COLO668 (cell line): ENCODE measurements around the gene NTNG1.
A peak's percentile ranks its signal among the peaks of the same experiment; 100 is the strongest.

Experiments used
- DNase-seq: peaks from one replicate; lab custom pipeline; 2025; ENCODE audit not compliant: unreplicated experiment; lab: John Stamatoyannopoulos, UW

Gene NTNG1

DNA sequence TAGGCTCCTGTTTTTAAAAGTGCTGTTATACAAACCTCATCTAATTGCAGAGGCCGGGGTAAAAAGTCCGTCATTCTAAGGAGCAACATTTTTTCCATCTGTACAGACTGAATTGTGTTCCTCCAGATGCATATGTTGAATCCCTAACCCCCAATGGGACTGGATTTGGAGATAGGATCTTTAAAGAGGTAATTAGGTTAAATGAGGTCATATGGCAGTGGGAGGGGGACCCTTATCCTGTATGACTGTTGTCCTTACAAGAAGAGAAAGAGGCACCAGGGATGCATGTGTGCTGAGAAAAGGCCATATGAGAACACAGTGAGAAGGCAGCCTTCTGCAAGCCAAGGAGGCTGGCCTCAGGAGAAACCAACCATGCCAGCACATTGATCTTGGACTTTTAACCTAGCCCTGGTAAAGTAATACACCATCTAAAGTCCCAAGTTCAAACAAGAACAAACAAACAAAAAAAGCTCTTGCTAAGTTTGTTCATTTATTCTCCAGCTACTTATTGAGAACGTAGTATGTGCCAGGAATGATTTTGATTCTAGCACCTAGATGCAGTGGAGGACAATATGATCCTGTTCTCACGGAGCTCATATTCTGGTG, 352.4 kb downstream of the NTNG1 start:
- no peak for DNase-seq

DNA sequence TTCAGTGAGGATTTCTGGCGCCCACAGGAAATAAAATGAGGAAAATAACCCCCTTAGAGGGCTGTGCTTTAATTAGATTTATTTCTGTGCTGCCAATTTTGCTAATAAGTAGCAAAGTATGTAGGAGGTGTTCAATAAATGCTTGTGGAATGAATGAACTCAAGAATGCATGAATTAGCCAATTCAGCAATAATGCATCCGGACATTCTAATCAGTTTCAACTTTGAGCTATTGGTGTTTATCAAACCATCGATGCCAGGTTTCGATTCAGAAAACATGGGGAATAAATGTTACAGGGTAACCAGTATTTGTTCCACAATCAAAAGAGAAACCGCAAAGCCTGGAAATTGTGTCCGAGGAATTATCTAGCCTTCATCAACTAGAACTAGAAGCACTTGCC, 353.2 kb downstream of the NTNG1 start:
- no peak for DNase-seq

DNA sequence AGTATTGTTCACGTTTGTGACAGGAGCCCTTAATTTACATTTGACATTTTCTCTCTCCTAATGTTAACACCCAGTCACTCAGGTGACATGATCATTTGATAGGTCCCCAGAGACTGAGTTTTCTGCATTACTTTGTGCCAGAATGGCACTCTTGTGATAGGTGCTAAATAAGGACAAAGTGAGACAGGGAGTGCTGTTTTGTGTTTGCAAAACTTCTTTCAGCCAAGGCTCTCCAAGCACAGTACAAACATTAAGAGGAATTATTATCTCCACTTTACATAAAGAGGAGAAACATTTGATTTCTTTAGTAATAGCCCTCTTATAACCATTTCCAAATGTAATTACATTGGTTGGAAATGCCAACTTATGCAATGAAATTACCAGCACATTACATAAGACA, 355.2 kb downstream of the NTNG1 start:
- DNase-seq = no peak

DNA sequence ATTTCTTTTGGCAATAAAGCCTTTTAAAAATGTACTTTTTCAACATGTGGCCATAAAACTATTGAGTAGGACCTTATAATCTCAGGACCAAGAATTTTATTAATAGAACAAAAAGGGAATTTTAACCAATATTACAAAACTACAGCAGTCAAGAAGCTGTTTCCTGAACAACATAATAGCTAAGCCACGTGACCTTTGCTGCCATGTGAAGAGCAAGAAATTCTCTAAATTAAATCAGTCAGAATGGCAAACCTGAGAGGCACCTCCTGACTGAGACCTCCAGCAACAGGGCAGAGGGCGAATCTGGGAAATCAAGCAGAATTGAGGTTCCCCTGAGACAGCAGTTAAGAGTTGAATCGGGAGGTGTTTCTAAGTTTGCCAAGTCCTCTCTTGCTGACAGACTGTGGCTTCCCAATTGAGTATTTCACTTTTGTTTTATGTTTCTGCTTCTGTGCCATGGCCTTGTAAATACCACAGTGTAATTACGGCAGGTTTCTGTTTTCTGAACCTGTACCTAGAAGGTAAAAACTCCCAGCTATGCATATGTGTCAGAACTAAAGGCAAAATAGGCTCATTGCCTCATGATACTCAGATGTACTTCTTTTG, 358.4 kb downstream of the NTNG1 start:
- no peak for DNase-seq

DNA sequence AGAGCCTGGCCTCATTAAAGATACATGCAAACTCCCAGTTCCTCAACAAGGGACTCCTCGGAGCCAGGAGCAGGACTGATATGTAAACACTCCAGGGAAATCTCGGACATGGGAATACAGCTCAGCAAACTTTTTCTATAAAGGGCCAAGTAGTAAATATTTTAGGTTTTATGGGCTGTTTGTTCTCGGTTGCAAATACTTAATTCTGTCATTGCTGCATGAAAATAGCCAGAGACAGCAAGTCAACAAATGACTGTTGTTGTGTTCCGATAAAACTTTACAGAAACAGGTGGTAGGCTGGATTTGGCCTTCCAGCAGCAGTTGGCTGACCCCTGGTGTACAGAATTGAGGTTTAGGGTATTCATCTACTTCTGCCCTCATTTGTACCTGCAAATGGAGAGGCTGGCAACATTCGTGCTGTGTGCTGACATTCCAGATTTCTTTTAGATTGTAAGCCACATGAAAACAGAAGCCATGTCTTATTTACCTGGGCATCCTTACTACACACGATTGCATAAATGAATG, 360.3 kb downstream of the NTNG1 start:
- DNase-seq = no peak

DNA sequence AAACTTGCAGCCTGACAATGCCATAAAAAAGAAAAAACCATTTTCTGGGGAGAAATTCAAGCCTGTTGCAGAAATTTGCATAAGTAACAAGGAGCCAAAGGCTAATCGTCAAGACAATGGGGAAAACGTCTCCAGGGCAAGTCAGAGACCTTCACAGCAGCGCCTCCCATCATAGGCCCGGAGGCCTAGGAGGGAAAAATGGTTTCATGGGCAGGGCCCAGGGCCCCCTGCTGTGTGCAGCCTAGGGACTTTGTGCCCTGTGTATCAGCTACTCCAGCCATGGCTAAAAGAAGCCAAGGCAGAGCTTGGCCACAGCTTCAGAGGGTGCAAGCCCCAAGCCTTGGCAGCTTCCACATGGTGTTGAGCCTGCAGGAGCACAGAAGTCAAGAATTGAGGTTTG, 369.5 kb downstream of the NTNG1 start:
- DNase-seq = no peak

DNA sequence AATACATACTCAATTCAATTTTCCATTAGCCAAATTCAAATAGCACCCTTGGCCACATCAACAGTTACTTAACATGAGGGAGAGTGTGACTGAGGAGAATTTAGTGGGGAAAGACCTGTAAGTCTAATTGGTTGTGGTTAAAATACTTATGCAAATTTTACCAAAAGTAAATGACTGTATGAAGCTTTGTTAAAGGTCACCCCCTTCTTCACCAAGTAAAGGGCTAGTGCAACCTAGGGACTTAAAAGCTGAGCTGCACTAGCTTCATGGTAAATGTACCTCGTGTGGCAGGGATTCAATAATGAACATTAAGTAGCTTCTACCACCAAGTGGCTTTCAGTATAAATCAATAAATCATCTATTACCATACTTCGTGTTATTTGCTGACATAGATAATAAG, 372.0 kb downstream of the NTNG1 start:
- DNase-seq = no peak

DNA sequence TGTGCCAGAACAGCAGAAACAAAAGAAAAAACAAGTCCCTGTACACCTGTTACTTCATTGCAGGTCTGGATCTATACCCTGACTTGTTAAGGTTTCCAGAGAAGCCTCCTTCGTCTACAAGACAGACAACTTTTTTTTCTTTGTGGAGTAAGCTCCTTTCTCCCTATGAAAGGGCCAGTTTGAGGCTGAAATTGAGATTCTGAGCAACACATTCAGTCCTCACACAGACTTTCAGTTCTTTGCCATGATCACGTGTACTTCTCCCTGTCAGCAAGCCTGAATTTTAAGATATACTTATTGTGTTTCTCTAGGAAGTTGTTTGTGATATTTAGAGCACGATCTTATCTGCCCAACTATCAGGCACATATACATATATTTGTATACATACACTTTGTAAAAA, 374.0 kb downstream of the NTNG1 start:
- DNase-seq = no peak

DNA sequence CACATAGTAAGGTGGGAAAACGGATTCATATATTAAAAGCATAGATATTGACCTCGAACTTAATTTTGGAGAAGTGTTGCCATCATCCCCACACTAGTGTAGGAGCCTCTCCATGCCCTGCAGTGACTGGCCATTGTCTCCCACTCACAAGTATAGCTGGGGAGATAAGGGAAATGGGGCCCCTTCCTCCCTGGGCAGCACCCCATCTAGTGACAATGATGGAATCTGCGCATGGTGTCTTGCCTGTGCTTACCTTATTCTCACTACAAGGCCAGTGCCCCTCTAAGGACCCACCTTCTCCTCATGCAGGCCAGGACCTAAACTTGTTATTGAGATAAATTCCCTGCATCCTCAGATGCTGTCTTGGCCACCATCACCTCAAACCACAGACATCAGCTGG, 374.9 kb downstream of the NTNG1 start:
- no peak for DNase-seq

DNA sequence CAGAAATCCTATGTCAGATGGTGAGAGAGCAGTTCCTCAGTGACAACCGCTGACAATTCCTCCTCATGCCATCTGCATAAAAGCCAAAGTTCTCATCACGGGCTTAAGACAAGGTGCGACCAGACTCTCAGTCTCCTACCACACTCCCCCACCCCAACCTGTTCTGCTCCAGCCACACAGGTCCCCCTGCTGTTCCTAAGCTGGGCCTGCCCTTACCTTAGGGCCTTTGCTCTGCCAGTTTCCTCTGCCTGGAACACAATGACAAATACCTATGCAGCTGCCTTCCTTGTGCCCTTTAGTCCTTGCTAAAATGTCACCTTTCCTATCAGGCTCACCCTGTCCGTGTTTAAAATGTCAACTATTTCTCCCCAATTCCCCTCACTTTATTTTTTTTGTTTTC, 382.2 kb downstream of the NTNG1 start:
- DNase-seq = no peak

DNA sequence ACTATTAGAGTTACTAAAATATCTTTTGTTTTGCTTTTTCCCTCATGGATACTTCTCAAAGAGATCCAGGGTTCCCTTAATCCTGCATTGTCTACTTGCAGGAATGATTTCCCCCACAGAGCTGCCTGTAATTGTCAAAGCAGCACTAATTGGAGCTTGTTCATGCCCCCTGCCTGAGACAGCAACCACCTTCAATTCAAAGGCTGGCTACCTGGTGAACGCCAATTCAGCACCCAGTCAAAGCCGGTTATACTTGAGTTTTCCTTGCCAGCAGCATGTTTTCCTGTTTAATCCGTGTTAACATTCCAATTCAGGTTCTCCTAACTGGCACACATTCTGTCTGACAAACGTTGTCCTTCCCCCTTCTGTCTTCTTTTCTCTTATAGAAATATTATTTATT, 382.9 kb downstream of the NTNG1 start:
- DNase-seq = no peak

DNA sequence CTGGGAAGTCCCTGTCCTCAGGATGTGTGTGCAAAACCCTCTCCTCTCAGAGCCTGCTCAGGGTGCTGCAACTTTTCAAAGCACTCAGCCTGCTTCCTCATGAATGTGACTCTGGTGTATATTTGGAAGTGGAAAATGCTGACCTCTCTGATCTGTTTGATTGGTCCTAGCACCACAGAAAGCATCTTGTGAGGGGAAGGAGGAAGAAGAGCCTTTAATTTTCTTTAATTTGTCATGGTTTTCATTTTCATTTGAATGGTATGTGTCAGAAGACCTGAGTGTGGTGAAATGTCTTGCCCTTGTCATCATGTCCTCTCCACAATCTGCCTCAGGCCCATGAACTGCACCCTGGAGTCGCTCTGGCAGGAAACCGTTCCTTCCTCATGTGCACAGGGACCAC, 383.5 kb downstream of the NTNG1 start:
- DNase-seq = no peak

DNA sequence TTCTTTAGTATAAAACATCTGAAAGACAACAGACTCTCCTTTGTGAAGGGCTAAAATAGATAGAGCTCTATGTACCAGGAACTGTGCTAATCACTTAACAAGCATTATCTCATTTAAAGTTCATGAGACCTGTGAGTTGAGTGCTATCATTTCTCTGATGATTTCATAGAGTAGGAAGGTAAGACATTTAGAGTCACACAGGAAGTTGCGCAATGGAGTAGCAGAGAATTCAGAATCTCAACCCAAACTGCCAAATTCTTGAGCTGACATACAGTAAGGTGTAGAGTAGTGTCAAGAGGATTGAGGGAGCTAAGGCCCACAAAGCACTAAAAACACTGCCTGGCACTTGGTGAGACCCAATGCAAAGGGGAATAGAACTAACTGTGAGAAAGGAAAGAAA, 384.3 kb downstream of the NTNG1 start:
- no peak for DNase-seq

DNA sequence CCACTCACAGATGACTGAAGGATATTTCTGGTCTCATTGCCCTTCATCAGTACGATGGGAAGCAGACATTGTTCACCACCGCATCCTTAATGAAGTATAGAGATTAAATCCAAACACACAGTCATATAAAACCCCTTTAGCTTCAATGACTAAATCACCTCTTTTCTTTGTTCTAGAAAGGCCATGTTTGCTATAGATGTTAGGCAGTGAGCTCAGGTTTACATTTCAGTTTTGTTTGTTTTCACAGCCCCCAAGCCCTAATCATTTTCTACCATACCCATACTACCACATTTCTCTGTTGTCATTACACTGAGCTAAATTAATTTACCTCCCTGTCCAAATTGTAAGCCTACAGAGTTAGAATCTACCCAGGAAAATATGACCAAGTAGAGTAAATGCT, 385.1 kb downstream of the NTNG1 start:
- no peak for DNase-seq

DNA sequence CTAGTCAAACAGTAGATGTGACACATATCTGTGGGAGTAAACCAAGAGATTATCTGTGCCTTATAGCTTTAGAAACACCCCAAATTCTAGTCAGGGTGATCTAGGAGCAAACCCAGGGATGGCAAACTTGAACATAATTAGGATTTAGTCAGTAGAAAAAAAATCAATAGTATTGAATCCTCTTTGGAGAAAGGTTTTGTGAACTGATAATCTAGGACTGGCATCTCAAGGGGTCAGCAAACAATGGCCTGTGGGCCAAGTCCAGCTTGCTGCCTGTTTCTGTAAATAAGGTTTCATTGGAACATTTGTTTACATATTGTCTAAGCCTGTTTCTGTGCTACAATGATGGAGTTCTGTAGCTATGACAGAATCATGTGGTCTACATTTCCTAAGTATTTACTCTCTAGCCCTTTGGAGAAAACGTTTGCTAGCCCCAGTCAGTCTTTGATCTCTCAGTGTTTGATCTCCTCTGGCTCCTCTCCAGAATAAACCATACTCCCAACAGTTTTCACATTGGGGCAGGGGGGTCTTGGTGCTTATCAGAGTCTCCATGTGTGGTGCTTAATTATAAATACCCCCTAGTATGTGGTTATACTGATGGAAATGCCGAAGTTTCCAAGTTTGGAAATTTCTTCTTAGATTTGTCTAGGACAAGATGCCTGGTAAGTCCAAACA, 385.8 kb downstream of the NTNG1 start:
- DNase-seq = peak; percentile 32

DNA sequence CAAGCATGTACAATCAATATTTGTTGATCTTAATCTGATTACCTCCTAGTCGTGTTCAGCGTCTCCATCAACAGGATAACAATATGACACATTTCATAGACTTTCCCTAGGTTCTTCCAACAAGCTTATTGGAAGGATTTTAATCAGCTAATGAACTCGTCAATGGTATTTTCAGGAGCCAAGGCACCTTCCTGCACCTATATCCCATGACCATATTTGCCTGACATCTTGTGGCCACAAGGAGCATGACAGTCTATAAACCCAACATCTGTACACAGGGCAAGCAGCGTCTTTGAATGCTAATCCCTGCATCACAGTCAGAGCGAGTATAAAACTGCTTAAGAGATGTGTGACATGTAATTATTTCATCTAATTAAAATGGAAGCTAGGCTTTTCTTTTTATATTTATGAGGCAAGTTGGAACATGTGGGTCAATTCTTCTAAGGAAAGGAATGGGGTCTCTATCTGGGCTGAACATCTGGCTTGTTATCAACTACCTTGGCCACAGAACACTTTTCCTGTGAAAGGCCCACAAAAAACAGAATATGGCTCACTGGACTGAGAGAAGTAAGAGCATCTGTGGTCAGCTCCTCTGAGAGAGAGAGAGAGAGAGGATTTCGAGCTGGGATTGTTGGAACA, 388.8 kb downstream of the NTNG1 start:
- DNase-seq = peak; percentile 34

DNA sequence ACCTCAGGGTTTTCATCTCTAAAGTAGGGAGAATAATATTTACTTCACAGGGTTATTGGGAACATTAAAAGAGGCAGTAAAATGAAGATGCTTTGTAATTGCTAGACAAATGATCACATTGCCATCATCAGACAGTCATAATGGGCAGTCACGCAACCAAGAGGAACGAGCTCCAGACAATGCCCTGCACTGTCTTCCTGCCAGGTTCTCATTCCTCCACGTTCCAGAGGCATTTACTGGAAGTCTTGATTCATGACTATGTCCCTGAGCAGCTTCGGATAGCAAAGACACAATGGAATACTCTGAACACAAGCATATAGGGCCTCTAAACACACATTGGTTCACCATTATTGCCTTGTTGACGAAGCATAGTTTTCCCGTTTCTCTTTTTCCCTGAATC, 389.7 kb downstream of the NTNG1 start:
- DNase-seq = no peak

DNA sequence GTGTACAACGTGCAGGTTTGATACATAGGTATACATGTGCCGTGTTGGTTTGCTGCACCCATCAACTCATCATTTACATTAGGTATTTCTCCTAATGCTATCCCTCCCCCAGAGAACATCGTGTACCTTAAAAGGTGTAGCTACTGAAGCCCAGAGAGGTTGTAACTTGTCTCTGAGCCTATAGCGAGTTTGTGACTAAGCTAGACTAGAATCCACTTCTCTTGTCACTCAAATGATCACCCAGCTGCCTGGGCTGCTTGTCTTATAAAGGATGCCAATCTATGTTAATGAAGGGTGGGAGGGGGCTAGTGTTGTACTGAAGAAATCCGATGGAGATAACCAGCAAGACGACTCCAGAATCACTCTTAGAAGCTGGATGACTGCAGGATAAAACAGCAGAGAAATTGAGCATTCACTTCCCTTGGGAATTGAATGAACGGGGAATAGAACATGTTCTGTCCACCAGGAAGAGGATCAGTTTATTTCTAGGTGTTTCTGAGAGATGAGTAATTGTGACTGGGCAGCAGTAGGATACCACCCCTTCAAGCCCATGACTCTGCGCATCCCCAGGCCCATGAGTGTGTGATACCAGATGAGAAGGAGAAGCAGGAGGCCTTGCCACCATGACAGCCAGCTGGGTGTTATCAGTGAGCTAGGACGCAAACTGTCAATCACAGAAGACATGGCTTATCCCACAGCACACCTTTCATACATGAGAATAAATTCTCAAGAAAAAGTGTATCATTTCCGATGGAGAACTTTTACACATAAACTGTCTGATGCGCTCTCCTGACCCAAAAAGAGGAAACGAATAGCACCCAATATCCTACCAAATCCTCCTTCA, 390.4 kb downstream of the NTNG1 start:
- DNase-seq = no peak

DNA sequence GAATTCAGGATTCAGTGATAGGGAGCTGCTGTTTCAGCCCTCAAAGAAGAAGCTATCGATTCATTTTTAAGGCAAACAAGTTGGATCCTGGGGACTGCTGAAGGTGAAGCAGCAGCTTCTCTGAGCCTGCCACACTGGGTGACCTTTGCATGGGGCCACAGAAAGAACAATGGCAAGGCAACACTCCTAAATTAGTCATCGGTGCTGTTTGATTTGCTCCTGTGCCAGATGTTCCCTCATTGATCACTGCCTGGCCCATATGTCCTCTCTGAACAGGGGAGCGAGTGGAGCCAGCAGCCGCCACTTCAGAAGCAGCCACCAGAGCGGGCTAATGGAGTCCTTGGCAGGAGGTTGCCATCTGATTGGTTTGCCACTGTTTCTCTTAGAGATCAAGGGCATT, 391.5 kb downstream of the NTNG1 start:
- peak; percentile 83 for DNase-seq
